Fibroblast of skin of left biceps (primary cell): Measurements from ENCODE around the gene CLEC4G.

Experiments
- DNase-seq, 2 experiments: peaks; one replicate each; pipeline ENCODE4 v3.0.0-alpha.2; 2013; ENCODE audit warnings: low read depth in 2 of 2

Gene CLEC4G

GRCh38 chr19:7729211-7729610 is 2.7 kb downstream of the CLEC4G start:
- DNase-seq, result no peak

GRCh38 chr19:7725791-7726190 is 6.1 kb downstream of the CLEC4G start:
- DNase-seq, result no peak

- no peak for DNase-seq
Measured at GRCh38 chr19:7722231-7722651, 9.7 kb downstream of the CLEC4G start.

- DNase-seq, result no peak
Measured at GRCh38 chr19:7720351-7720750, 11.6 kb downstream of the CLEC4G start.

GRCh38 chr19:7718668-7719067 is 13.2 kb downstream of the CLEC4G start:
- DNase-seq, result no peak

- no peak for DNase-seq
Measured at GRCh38 chr19:7716762-7717161, 15.1 kb downstream of the CLEC4G start.

- no peak for DNase-seq
Measured at GRCh38 chr19:7715671-7716070, 16.2 kb downstream of the CLEC4G start.

- DNase-seq, result no peak
Measured at GRCh38 chr19:7710616-7711015, 21.3 kb downstream of the CLEC4G start.

GRCh38 chr19:7709932-7710460 is 21.9 kb downstream of the CLEC4G start:
- no peak for DNase-seq

- no peak for DNase-seq
Measured at GRCh38 chr19:7706955-7707456, 24.9 kb downstream of the CLEC4G start.

GRCh38 chr19:7706188-7706954 is 25.5 kb downstream of the CLEC4G start:
- DNase-seq, result no peak

- no peak for DNase-seq
Measured at GRCh38 chr19:7705387-7706187, 26.3 kb downstream of the CLEC4G start.

GRCh38 chr19:7704280-7705060 is 27.4 kb downstream of the CLEC4G start:
- DNase-seq, result no peak

GRCh38 chr19:7703332-7703731 is 28.6 kb downstream of the CLEC4G start:
- no peak for DNase-seq

GRCh38 chr19:7701654-7702457 is 30.1 kb downstream of the CLEC4G start, which contains the start of gene FCER2:
Gene FCER2, minus strand, starts transcription at chr19:7702131. Its CDS starts 2,371 bp downstream, at chr19:7699760.
- DNase-seq, result no peak

GRCh38 chr19:7701049-7701653 is 30.8 kb downstream of the CLEC4G start:
- DNase-seq, result no peak

- no peak for DNase-seq
Measured at GRCh38 chr19:7699417-7700401, 32.2 kb downstream of the CLEC4G start.

- no peak for DNase-seq
Measured at GRCh38 chr19:7699003-7699402, 32.9 kb downstream of the CLEC4G start.

GRCh38 chr19:7698583-7698982 is 33.3 kb downstream of the CLEC4G start:
- DNase-seq, result no peak
